ENCODE data around the gene SMARCA4. TPM values are rescaled to one million over a fixed set of nuclear protein-coding genes. Genes with fewer than 3 reads are reported as not detected.

Gene SMARCA4
- total RNA-seq, 2 experiments from 2014 or later: 69.6 to 74.5 TPM

- no peaks in the 10 kb centered on the region for H3K9me3 ChIP-seq (ENCODE audit: control insufficient read depth in 1 of 2, insufficient read depth in 1 of 2, low read length in 2 of 2)
- peaks cover 27% of the 10 kb centered on the region for H3K36me3 ChIP-seq (ENCODE audit: insufficient read depth, low read length)
- Mint-ChIP-seq H3K9me3 (no peaks in the 10 kb centered on the region), H3K27ac (no peak overlapping the region), H3K4me1 (ENCODE audit: low read depth) (peaks cover 31% of the 10 kb centered on the region), H3K36me3 (ENCODE audit: low read depth) (peaks cover 8% of the 10 kb centered on the region), H3K4me3 (no peak overlapping the region), H3K27me3 (no peaks in the 10 kb centered on the region)
- intact Hi-C loops (cut with DNase I, micrococcal nuclease): no loop called here
- DNase-seq: no peak
- CTCF ChIA-PET: no interaction called here
- POLR2A ChIA-PET: no interaction called here
- no peak for ATAC-seq (ENCODE audit: poor library complexity)
- TF ChIP-seq CTCF (IDR thresholded peaks at IDR 0.05): no peak
- peaks cover 47% of the 10 kb centered on the region for H3K4me1 ChIP-seq (ENCODE audit: insufficient read depth, low read length)
- no peaks in the 10 kb centered on the region for H3K27me3 ChIP-seq (ENCODE audit: control insufficient read depth in 1 of 2, insufficient read depth in 2 of 2, low read length in 2 of 2)
- no peak overlapping the region for H3K4me3 ChIP-seq (ENCODE audit: low read length)
- H3K27ac ChIP-seq (ENCODE audit: low read depth in 1 of 2, low read length in 2 of 2): no peak overlapping the region
These were observed 93.0 kb downstream of the SMARCA4 start for GRCh38 chr19:11053817-11054195.

- peaks cover 27% of the 10 kb centered on the region for H3K4me1 Mint-ChIP-seq (ENCODE audit: low read depth)
- no peak for ATAC-seq (ENCODE audit: poor library complexity)
- H3K36me3 ChIP-seq (ENCODE audit: insufficient read depth, low read length): peaks cover 28% of the 10 kb centered on the region
- H3K9me3 Mint-ChIP-seq: no peaks in the 10 kb centered on the region
- H3K4me1 ChIP-seq (ENCODE audit: insufficient read depth, low read length): peaks cover 43% of the 10 kb centered on the region
- POLR2A ChIA-PET: no interaction called here
- intact Hi-C loops (cut with DNase I, micrococcal nuclease): no loop called here
- no peaks in the 10 kb centered on the region for H3K27me3 Mint-ChIP-seq
- H3K9me3 ChIP-seq (ENCODE audit: control insufficient read depth in 1 of 2, insufficient read depth in 1 of 2, low read length in 2 of 2): no peaks in the 10 kb centered on the region
- no peak overlapping the region for H3K27ac Mint-ChIP-seq
- no peak for TF ChIP-seq CTCF (IDR thresholded peaks at IDR 0.05)
- no peak for DNase-seq
- no peak overlapping the region for H3K27ac ChIP-seq (ENCODE audit: low read depth in 1 of 2, low read length in 2 of 2)
- peaks cover 8% of the 10 kb centered on the region for H3K36me3 Mint-ChIP-seq (ENCODE audit: low read depth)
- no peaks in the 10 kb centered on the region for H3K27me3 ChIP-seq (ENCODE audit: control insufficient read depth in 1 of 2, insufficient read depth in 2 of 2, low read length in 2 of 2)
- no peak overlapping the region for H3K4me3 ChIP-seq (ENCODE audit: low read length)
- CTCF ChIA-PET: no interaction called here
- no peak overlapping the region for H3K4me3 Mint-ChIP-seq
These were observed 93.4 kb downstream of the SMARCA4 start for GRCh38 chr19:11054200-11054599.

- TF ChIP-seq CTCF (IDR thresholded peaks at IDR 0.05): no peak
- Mint-ChIP-seq H3K4me3 (no peak overlapping the region), H3K9me3 (no peaks in the 10 kb centered on the region), H3K4me1 (ENCODE audit: low read depth) (peaks cover 22% of the 10 kb centered on the region), H3K27ac (peak overlapping the region; percentile 44), H3K36me3 (ENCODE audit: low read depth) (peaks cover 13% of the 10 kb centered on the region), H3K27me3 (no peaks in the 10 kb centered on the region)
- intact Hi-C loops (cut with DNase I, micrococcal nuclease): no loop called here
- peaks cover 29% of the 10 kb centered on the region for H3K36me3 ChIP-seq (ENCODE audit: insufficient read depth, low read length)
- DNase-seq (no peak), ATAC-seq (ENCODE audit: poor library complexity) (no peak)
- ChIA-PET CTCF (no interaction called here), POLR2A (no interaction called here)
- no peaks in the 10 kb centered on the region for H3K9me3 ChIP-seq (ENCODE audit: control insufficient read depth in 1 of 2, insufficient read depth in 1 of 2, low read length in 2 of 2)
- no peaks in the 10 kb centered on the region for H3K27me3 ChIP-seq (ENCODE audit: control insufficient read depth in 1 of 2, insufficient read depth in 2 of 2, low read length in 2 of 2)
- H3K27ac ChIP-seq (ENCODE audit: low read depth in 1 of 2, low read length in 2 of 2): no peak overlapping the region
- peaks cover 39% of the 10 kb centered on the region for H3K4me1 ChIP-seq (ENCODE audit: insufficient read depth, low read length)
- H3K4me3 ChIP-seq (ENCODE audit: low read length): no peak overlapping the region
These were observed 93.8 kb downstream of the SMARCA4 start for GRCh38 chr19:11054628-11055027.
